D341Med (cell line): ENCODE data around the gene LAIR2.
"Not testable (repeated sequence)": the region's sequence is repeated elsewhere in the genome, so short reads cannot be mapped to it uniquely, and the experiment has no call there.

Experiments used
- DNase-seq: peaks from one replicate; pipeline ENCODE4 v3.0.0; 2012; ENCODE audit warnings: low spot score

The LAIR2 gene

DNA sequence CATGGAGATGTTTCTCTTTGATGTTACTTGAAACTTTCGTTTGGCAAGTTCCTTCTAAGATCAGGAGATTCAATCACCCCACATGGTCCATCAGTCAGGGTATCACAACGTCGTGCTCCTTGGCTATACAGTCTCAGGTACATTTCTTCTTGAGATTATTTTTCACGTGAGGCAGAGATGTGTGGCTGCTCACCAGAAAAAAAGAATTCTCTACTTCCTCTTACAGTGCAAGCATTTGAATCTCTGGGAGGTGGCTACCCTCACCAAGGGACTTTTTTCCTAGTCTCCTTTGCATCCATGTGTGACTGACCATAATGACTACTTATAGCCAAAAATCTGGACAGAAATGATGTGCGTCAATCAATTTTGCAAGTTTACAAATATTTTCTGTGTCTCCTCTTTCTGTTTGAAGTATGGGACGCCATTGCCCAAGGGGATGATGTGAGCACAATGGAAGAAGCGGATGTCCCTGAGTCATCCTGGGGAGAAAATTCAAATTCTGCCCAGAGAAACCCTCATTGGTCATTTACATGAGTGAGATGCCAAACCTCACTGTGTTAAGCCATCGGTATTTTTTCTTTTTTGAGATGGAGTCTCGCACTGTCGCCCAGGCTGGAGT lies 8.6 kb upstream of the LAIR2 start:
- DNase-seq: no peak

GRCh38 chr19:54495284-54495683 lies 7.3 kb upstream of the LAIR2 start:
- not testable (repeated sequence) for DNase-seq

DNA sequence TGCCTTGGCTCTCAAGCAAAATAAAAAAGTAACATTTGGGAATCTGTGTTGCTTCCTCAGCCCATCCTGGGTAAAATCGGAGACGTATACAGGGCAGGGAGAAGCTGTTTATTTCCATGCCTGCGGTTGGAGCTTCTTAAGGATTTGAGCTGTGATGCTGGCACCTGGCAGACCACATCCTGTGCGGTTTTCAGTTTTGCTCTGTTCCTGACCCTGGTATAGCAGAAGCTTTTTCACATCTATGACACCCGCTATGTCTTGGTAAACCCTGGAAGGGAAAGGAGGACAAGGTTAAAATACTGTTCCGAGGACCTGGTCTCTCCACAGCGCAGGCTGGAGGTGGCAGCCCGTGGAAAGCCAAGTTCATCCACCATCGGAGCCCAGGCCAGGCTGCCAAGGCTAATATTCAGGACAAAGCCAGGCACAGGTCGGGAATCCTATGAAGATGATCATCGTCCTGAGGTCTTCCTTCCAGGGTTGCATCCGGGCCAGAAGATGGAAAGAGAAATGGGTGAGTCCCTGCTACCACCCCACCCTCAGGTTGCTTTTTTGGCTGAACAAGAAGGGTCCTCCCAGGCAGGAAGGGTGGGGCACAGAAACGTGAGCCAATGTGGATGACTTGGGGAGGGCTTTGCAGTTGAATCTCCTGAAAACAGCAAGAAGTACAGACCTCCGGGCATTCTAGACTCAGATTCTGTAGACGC lies 4.7 kb upstream of the LAIR2 start:
- DNase-seq: not testable (repeated sequence)

- not testable (repeated sequence) for DNase-seq
Measured at GRCh38 chr19:54498451-54498772, 4.2 kb upstream of the LAIR2 start.

DNA sequence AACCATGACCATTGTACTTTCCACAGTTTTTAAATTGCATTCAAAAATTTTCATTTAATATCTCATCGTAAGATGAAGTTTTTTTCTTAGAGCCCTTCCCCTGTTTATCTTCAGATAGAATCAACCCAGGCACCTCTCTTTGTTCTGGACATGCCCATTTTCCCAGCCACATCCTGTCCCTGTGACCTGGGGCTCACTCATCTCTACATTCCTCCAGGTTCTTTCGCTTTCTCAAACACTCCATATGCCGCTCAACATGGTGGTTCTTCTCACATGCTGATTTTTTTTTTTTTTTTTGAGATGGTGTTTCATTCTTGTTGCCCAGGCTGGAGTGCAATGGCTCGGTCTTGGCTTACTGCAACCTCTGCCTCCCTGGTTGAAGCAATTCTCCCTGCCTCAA lies 2.9 kb downstream of the LAIR2 start:
- not testable (repeated sequence) for DNase-seq

DNA sequence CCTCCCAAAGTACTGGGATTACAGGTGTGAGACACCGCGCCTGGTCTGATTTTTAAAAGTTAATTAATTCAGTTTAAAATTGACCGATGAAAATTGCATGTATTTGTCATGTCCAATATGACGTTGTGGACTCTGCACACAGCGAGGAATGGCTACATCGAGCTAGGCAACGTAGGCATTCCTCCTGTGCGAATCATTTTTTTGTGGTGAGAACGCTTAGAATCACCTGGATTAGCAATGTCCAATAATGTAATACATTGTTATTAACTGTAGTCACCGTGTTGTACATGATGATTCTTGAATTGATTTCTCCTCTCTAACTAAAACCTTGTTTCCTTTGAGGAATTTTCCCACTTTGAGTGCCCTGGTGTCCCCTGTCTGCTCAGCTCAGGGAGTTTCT lies 3.4 kb downstream of the LAIR2 start:
- DNase-seq: no peak

GRCh38 chr19:54507038-54507717 lies 4.5 kb downstream of the LAIR2 start:
- not testable (repeated sequence) for DNase-seq

DNA sequence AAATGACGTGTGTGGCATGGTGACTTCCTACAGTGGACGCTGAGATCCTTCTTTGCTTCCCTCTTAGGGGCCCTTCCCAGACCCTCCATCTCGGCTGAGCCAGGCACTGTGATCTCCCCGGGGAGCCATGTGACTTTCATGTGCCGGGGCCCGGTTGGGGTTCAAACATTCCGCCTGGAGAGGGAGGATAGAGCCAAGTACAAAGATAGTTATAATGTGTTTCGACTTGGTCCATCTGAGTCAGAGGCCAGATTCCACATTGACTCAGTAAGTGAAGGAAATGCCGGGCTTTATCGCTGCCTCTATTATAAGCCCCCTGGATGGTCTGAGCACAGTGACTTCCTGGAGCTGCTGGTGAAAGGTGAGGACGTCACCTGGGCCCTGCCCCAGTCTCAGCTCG lies 5.2 kb downstream of the LAIR2 start:
- no peak for DNase-seq

GRCh38 chr19:54508487-54508886 lies 5.9 kb downstream of the LAIR2 start:
- DNase-seq: not testable (repeated sequence)

DNA sequence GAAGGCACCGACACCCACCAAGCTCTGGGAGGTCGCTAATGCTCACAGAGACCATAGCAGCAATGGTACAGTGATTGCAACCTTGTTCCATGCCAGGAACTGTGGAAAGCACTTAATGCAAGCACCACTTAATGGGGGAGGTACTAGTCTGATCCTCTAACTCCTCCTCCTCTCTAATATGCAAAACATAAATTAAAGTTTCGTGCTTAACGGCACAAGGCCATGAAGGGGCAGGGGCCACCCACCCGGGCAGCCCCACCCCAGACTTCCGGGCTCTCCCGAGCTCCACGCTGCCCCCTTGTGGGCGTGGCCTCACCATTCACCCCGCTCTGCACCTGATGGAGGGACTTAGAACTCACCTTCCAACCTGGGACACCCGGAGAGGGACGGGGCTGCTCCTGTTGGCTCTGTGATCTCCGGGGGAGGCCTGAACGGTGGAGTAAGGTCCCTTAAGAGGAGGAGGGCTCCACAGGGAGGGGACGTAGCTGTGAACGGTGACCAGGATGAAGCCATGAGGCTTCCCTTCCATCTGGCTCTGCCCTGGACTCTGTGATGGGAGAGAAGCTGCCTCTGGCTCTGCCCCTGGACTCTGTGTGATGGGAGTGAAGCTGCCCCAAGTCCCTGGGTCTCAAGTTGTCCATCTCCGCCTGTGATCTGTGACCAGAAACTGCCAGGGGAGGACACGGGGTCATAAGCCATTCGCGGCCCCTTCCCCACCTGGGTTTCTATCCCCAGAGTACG lies 6.7 kb downstream of the LAIR2 start:
- not testable (repeated sequence) for DNase-seq

DNA sequence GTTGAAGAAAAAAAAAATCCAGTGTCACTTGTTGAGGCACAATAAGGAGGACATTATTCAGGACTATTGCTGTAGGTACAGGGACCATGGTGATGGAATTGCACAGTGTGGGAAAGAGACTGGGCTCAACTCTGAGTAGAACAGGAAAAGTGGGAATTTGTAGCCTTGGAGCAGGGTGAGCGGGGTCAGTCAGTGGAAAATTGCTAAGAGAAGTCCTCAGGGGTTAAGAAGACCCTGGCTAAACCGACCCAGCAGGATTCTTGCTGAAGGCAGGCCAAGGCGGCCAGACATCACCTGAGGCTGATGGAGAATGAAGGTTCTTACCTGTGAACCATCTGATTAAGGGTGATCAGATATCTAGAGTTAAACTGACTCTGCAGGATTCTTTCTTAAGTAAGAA lies 12.5 kb downstream of the LAIR2 start:
- DNase-seq: no peak

GRCh38 chr19:54517483-54517882 lies 14.9 kb downstream of the LAIR2 start:
- DNase-seq: no peak

DNA sequence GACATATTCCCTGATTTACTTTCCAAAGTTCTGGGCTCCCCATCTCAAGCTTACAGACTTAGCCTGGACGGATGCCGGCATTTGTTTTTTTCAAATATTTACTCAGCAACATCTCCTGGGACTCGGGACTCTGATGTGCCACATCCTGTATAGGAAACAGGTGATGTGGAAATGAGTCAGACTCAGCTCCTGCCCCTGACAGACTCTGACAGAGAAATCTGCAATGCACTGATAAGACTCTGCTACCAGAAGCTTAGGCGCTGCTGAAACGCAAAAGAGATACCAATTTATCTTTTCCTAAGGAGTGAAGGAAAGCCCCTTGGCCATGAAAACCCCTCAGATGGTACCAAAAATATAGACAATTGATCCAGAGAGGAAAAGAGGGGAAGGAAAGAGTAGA lies 16.2 kb downstream of the LAIR2 start:
- DNase-seq: no peak

DNA sequence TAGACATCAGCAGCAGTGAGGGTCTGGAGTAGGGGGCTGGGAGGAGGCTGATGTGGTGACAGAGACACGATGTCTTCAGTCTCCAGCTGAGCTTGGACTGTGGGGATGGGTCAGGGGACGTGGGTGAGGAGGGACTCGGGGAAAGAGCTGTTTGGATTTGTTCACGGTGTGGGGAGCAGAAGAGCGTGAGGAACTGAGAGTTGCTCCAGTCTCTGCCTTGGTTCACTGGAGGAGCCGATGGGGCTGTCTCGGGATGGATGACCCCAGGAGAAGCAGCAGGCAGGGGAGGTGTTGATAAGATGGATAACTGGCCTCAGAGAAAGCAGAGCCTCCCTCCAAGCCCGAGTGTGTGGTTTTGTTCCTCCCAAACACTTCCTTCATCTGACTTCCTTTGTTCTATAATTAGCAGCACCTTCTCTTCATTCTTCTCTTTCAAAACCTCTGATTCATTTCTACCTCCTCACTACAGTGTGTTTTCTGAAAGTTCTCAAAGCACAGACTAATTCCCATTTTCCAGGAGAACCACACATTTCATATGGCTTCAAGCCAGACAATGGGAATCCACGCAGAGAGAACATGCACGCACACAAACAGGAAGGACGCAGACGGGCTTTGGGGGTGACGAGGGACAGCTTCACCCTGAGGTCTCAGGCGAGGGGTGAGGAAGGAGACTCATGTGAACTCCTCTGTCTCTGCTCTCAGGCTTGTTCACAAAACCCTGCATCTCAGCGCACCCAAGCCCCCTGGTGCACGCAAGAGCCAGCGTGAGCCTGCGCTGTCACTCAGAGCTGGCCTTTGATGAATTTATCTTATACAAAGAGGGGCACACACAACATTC lies 18.6 kb downstream of the LAIR2 start:
- DNase-seq: no peak

GRCh38 chr19:54521860-54522513 lies 19.4 kb downstream of the LAIR2 start:
- no peak for DNase-seq

- DNase-seq: no peak
Measured at GRCh38 chr19:54523403-54523802, 20.8 kb downstream of the LAIR2 start.

GRCh38 chr19:54525636-54526035 lies 23.0 kb downstream of the LAIR2 start:
- DNase-seq: no peak

- no peak for DNase-seq
Measured at GRCh38 chr19:54526972-54527371, 24.3 kb downstream of the LAIR2 start.

- DNase-seq: no peak
Measured at GRCh38 chr19:54530866-54531265, 28.2 kb downstream of the LAIR2 start.

- no peak for DNase-seq
Measured at GRCh38 chr19:54532528-54532927, 29.9 kb downstream of the LAIR2 start.

- no peak for DNase-seq
Measured at GRCh38 chr19:54533476-54533875, 30.8 kb downstream of the LAIR2 start.
